Activated CD8-positive, alpha-beta memory T cell treated with anti-CD3 and anti-CD28 coated beads, Interleukin-2, amount 50 U/mL, for 4 hours (primary cell): ENCODE results near the gene SAE1.
A peak's percentile ranks its signal among the peaks of the same experiment; 100 is the strongest.
"Not testable (repeated sequence)": the region's sequence is repeated elsewhere in the genome, so short reads cannot be mapped to it uniquely, and the experiment has no call there.

Experiments
- DNase-seq: peaks from one replicate; pipeline ENCODE4 v3.0.0-alpha.2; 2020

Gene SAE1

GRCh38 chr19:47130589-47131227, at the start of gene SAE1:
SAE1 (plus strand) TSS chr19:47130835; CDS start chr19:47130931, 96 bp downstream.
- peak; percentile 89 for DNase-seq

- DNase-seq, result no peak
Observed at GRCh38 chr19:47081095-47081494, 49.5 kb upstream of the SAE1 start.

DNA sequence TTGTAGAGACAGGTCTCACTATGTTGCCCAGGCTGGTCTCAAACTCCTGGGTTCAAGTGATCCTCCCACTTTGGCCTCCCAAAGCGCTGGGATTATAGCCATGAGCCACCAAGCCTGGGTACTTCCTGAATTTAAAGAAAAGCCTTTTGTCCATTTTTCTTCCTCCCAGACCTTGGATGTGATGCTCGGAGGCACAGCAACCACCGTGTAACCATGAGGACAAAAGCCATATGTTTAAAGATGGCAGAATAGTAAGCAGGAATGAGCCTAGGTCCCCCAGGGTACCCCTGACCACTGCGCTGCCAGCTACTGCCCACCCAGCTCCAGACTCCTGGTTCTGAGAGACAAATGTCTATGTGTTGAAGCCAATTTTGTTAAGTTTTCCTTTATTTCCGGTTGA, 48.1 kb upstream of the SAE1 start:
- no peak for DNase-seq

DNA sequence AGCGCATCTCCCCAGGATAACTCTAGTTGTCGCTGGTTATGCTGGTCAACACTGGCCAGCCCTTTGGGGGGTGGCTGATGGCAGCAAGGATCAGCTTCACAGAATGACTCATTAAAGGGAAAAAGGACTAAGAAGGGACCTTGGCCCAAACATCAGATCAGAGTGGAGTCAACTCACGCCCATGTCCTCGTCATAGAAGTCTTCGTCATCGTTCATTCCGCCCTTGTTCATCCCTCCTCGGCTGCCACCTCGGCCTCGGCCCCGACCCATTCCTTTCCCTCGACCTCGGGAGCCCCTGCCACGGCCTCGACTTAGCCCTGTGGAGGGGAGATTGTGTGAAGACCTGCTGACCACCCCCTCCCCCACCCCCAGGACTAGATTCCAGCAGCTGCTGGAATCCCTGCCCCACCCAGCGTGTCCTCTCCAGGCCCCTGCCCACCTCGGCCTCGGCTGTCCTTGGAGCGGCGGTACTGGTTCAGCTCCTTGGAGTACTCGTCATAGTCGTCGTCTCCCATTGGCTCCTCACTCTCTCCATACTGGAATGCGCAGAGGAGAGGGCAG, 45.7 kb upstream of the SAE1 start:
- no peak for DNase-seq

- DNase-seq, result no peak
Observed at GRCh38 chr19:47086280-47086679, 44.4 kb upstream of the SAE1 start.

GRCh38 chr19:47089767-47090350, 40.8 kb upstream of the SAE1 start:
- no peak for DNase-seq

- no peak for DNase-seq
Observed at GRCh38 chr19:47093254-47093653, 37.4 kb upstream of the SAE1 start.

GRCh38 chr19:47093841-47094240, 36.8 kb upstream of the SAE1 start:
- peak; percentile 41 for DNase-seq

DNA sequence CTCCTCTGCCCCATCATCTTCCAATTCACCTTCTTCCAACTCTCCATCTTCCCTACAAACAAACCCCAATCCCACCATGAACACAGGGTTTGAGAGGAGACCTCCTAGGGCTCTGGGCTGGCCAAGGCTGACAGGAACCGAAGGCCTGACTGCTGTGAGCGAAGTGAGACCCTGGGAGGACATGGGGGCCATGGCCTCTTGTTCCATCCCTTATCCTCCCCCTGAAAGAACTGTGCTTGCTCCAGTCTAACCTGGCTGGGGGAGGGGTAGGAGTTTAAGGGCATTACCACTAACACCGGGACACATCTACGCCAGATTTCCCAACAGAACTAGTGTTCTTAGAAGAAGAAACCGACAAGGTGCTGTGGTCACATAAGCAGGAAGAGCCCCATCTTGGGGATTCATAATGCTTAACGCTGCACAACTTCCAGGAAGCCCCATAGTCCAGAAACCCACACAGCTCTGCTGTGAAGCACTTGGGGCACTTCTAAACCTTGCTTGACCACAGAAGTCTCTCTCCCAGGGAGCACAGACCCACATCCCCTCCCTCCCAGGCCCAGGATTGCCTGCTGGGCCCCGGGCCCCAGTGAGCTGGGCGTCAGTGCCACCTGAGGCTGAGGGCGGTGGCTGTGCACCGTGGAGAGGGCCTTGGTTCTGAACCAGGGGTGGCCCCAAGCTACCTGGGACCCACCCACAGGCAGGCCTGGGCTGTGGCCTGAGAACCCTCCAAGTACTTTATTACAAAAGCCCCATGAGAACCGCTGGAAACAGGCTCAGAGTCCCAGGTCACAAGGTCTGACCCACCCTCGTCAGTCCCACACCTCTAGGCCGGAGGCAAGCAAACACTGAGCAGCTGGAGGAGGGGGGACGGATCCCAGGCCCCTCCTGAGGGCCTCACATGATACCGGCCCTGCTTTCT, 35.8 kb upstream of the SAE1 start:
- DNase-seq, result no peak

DNA sequence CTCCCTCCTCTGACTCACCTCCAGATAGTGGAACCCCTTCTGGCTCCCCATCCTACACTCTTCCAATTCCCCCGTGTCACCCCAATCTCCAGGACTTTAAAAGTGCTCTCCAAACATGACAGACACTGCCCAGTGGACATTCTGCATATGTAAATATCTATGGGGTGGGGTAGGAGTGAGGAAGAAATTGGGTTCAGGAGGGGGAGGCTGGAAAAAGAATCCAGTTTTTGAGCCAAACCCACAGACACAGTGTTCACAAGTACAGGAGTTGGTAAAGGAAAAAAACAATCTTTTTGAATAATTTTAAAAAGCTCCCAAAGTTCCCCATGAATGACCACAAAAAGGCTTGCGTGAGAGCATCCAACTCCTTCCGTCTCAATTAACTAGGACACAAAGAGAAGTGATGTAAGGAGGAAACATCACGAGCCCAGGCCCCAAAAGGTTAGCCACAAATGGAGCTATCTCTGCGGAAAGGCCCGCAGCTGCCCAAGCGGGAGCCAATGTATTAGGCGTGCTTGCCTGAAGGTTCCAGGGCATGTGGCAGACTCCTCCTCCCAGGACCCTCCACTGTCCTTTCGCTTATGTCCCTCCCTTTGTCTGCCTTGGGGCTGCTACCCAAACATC, 35.0 kb upstream of the SAE1 start:
- no peak for DNase-seq

DNA sequence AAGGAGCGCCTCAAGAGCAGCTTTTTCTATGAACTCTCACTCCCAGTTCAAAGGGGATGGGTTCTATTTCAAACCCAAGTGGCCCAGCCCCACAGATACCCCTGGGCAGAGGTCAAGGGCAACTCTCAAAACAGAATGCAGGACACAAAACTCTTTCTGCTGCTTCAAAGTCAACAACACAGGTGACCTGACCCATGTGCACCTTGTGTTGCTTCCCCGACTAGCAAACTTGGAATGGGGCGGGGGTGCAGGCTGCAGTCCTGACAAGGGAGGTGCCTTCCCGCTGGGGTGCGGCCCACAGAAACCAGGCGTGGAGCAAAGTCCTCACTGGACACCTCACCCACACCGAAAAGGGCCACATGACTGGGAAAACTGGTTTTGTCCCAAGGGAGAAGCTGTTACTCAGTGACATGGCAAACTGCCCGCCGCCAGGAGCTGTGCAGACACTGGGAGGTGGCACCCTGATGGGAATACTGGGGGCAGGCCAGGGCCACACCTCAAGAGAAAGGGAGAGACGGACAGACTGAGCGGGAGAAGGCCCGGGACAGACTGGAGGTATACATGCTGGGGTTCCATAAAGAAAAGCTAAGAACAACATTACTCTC, 34.4 kb upstream of the SAE1 start:
- no peak for DNase-seq

GRCh38 chr19:47096721-47097120, 33.9 kb upstream of the SAE1 start:
- no peak for DNase-seq

- DNase-seq, result no peak
Observed at GRCh38 chr19:47097396-47098201, 33.0 kb upstream of the SAE1 start.

DNA sequence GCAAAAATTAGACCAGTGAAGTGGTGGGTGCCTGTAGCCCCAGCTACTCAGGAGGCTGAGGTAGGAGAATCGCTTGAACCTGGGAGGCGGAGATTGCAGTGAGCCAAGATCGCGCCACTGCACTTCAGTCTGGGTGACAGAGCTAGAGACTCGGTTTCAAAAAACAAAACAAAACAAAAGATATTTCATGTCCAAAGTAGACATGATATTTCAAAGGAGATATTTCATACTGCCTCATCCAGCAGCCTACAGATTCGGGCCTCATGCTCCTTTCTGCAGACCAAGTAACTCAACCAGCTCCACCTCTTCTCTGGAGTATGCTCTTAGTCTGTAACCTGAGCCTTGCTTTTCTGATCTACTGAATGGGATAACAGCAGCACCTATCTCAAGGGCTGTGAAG, 32.0 kb upstream of the SAE1 start:
- DNase-seq, result no peak

DNA sequence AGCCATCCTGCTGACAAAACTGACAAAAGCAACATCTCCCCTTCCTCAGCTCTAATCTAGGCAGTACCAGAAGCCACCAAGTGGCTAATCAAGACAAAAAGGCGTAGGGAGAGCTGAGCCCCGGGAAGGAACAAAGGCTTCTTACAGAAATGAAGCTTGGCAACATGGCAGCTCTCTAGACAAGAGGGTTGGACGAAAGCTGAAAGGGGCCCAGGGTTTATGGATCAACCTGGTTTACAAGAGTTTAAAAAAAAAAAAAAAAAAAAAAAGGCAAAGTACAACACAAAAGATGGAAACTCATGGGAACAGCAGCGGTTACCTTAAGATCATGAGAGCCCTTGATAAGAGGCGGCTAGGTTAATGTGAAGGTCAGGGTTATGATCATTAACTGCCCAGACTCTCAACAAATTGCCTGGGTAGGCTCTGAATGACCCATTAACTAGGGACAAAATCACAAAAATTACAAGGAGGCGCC, 31.0 kb upstream of the SAE1 start:
- DNase-seq, result no peak

GRCh38 chr19:47100290-47100689, 30.3 kb upstream of the SAE1 start:
- DNase-seq, result no peak

GRCh38 chr19:47101116-47101515, 29.5 kb upstream of the SAE1 start:
- not testable (repeated sequence) for DNase-seq

DNA sequence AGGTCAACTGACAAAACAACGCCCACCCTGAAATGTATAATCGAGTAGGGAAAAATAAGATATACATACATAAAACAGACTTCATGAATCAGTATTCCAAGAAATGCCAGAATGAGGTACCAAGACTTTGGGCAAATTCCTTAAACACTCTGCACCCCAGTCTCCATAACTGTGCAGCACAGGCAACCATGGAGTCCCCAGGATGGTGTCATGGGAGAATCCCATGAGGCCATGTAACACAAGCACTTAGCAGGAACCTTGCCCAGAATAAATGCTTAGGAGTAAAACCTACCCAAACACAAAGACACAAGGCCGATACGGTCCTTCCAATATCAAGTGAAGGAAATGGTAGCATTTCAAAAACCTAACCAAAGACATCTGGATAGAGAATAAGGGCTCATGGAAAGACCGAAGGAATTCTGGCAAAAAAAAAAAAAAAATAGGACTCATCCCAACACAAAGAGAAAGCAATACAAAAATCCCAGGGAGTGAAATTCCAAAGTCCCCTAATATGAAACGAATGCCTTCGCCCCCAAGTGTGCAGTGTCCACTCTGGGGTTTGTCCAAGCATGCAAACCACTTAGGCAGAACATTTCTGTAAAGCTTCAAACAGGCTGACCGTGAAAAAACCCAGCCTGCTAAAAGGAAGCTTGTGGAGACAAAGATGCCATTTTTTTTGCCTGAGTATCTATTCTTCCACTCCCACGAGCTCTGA, 28.1 kb upstream of the SAE1 start:
- DNase-seq, result no peak

DNA sequence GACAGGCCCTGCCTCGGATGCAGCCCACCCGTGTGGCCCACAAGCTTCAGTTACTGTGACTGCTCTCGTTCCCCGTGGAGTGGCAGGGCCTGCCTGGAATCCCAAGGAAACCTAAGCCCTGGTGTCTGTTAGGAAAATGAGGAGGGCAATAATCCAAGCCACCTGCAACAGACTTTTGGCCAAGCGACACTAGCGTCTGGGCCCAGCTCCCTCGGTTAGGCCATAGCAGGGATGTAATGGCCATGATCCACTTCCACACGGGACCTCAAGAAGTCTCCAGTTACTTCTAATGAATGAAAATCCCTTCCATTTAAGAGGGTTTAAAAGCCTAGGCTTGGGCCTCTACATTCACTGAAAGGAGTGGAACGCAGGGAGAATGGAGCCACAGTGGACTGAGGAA, 26.0 kb upstream of the SAE1 start:
- DNase-seq, result no peak

DNA sequence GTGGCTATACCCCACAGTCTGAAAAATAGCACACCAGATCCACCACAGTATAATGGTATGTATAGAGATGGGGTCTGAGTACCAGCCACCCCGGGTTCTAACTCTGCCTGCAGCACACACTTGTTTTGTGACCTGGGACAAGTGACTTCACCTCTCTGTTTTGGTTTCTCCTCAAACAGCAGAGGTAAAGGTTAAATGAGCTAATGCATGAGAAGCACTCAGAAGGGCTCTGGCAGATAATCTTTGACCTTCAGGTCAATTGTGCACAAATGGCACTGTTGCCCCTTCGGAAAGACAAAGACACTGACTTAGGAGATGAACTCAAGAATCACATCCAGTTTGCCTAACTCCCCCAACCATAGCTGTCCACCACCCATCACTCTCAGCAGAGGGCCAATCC, 24.8 kb upstream of the SAE1 start:
- no peak for DNase-seq

DNA sequence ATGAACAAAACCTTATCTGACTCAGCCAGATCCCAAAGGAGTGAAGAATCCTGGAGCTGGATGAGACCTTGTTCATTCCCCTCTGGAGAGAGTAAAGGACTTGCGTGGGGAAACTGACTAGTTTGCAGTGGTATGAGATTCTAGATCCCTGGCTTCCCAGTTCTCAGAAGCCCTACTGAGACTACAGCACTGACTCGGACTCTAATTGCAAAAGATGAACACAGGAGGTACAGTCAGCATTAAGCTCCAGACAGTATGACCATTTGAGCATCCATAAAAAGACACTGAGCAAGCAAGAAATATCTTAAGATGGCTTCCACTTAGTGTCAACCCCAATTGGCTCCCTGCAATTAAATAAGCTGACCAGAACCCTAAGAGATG, 23.8 kb upstream of the SAE1 start:
- DNase-seq, result no peak
